Measurements from ENCODE around the gene RUSC1. TPM values are rescaled to one million over a fixed set of nuclear protein-coding genes. Genes with fewer than 3 reads are reported as not detected.
"Not testable (repeated sequence)": the region's sequence is repeated elsewhere in the genome, so short reads cannot be mapped to it uniquely, and the experiment has no call there.

The RUSC1 gene
- total RNA-seq, 1 donor from 2014 or later: 37.3 TPM

DNA sequence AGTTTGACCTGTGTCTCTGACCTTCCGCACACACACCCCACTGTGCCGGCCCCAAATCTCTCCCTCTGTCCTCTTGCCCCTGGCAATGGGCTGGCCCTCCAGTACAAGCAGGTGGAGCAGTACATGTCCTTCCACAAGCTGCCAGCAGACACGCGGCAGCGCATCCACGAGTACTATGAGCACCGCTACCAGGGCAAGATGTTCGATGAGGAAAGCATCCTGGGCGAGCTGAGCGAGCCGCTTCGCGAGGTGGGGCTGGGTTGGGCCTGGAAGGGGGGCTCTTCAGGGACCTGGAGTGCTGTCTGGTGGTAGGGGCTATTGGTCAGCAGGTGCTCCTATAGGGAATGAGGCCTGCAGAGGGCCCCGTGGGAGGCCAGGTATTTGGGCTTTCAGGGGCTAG is 35.6 kb upstream of the RUSC1 start:
- no peak for DNase-seq (ENCODE audit: low spot score, unreplicated experiment)
- TF ChIP-seq, protein P1, sequence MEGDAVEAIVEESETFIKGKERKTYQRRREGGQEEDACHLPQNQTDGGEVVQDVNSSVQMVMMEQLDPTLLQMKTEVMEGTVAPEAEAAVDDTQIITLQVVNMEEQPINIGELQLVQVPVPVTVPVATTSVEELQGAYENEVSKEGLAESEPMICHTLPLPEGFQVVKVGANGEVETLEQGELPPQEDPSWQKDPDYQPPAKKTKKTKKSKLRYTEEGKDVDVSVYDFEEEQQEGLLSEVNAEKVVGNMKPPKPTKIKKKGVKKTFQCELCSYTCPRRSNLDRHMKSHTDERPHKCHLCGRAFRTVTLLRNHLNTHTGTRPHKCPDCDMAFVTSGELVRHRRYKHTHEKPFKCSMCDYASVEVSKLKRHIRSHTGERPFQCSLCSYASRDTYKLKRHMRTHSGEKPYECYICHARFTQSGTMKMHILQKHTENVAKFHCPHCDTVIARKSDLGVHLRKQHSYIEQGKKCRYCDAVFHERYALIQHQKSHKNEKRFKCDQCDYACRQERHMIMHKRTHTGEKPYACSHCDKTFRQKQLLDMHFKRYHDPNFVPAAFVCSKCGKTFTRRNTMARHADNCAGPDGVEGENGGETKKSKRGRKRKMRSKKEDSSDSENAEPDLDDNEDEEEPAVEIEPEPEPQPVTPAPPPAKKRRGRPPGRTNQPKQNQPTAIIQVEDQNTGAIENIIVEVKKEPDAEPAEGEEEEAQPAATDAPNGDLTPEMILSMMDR (IDR thresholded peaks at IDR 0.05; ENCODE audit: unreplicated experiment): no peak
- no peaks in the 10 kb centered on the region for H3K27me3 Mint-ChIP-seq
- H3K4me3 Mint-ChIP-seq (ENCODE audit: low read depth): no peak overlapping the region
- H3K9me3 Mint-ChIP-seq (ENCODE audit: low read depth): no peaks in the 10 kb centered on the region
- H3K27ac Mint-ChIP-seq: no peak overlapping the region
- no peaks in the 10 kb centered on the region for H3K36me3 Mint-ChIP-seq (ENCODE audit: insufficient read depth)
- no peaks in the 10 kb centered on the region for H3K4me1 Mint-ChIP-seq (ENCODE audit: low read depth)

DNA sequence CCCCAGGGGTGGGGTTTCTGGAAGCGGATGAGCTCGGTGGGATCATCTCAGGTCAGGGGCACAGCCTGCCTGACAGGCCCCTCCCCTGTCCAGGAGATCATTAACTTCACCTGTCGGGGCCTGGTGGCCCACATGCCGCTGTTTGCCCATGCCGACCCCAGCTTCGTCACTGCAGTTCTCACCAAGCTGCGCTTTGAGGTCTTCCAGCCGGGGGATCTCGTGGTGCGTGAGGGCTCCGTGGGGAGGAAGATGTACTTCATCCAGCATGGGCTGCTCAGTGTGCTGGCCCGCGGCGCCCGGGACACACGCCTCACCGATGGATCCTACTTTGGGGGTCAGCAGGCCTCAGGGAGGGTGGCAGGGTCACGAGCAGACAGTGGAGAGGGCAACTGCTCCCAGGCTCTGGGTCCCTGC is 35.1 kb upstream of the RUSC1 start:
- Mint-ChIP-seq H3K36me3 (ENCODE audit: insufficient read depth) (no peaks in the 10 kb centered on the region), H3K27ac (no peak overlapping the region), H3K4me3 (ENCODE audit: low read depth) (no peak overlapping the region), H3K9me3 (ENCODE audit: low read depth) (no peaks in the 10 kb centered on the region), H3K27me3 (no peaks in the 10 kb centered on the region), H3K4me1 (ENCODE audit: low read depth) (no peaks in the 10 kb centered on the region)
- no peak for DNase-seq (ENCODE audit: low spot score, unreplicated experiment)
- TF ChIP-seq, protein P1 (IDR thresholded peaks at IDR 0.05; ENCODE audit: unreplicated experiment): no peak

DNA sequence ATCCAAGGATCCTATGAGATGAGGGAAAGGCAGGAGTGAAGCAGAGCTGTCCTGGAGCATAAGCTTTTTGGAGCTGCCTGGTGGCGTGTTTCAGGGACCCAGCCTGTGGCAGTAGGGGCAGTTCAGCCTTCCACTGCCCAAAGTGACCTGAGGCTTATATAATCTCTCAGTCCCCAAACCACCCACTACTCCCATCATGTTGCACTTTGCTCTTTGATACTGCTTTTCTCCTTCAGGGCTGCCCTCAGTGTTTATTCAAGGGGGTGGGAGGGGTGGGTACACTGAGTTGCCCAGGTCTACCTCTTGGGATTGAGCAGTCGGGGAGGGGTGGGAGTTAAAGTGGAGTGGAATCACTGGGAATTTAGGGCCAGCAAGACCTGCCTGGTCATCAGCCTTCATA is 34.1 kb upstream of the RUSC1 start:
- Mint-ChIP-seq H3K4me3 (ENCODE audit: low read depth) (no peak overlapping the region), H3K36me3 (ENCODE audit: insufficient read depth) (no peaks in the 10 kb centered on the region), H3K27ac (no peak overlapping the region), H3K27me3 (no peaks in the 10 kb centered on the region), H3K4me1 (ENCODE audit: low read depth) (no peaks in the 10 kb centered on the region), H3K9me3 (ENCODE audit: low read depth) (no peaks in the 10 kb centered on the region)
- TF ChIP-seq, protein P1 (IDR thresholded peaks at IDR 0.05; ENCODE audit: unreplicated experiment): no peak
- DNase-seq (ENCODE audit: low spot score, unreplicated experiment): no peak

DNA sequence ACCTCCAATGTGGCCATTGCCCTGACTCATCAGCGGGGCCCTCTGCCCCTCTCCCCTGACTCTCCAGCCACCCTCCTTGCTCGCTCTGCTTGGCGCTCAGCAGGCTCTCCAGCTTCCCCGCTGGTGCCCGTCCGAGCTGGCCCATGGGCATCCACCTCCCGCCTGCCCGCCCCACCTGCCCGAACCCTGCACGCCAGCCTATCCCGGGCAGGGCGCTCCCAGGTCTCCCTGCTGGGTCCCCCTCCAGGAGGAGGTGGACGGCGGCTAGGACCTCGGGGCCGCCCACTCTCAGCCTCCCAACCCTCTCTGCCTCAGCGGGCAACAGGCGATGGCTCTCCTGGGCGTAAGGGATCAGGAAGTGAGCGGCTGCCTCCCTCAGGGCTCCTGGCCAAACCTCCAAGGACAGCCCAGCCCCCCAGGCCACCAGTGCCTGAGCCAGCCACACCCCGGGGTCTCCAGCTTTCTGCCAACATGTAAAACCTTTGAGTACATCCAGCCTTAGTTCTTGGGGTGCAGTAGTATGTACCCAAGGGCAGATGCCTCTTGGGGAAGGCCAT is 32.6 kb upstream of the RUSC1 start:
- no peaks in the 10 kb centered on the region for H3K36me3 Mint-ChIP-seq (ENCODE audit: insufficient read depth)
- no peak overlapping the region for H3K4me3 Mint-ChIP-seq (ENCODE audit: low read depth)
- no peaks in the 10 kb centered on the region for H3K27me3 Mint-ChIP-seq
- H3K27ac Mint-ChIP-seq: no peak overlapping the region
- TF ChIP-seq, protein P1 (IDR thresholded peaks at IDR 0.05; ENCODE audit: unreplicated experiment): no peak
- no peaks in the 10 kb centered on the region for H3K9me3 Mint-ChIP-seq (ENCODE audit: low read depth)
- DNase-seq (ENCODE audit: low spot score, unreplicated experiment): no peak
- H3K4me1 Mint-ChIP-seq (ENCODE audit: low read depth): no peaks in the 10 kb centered on the region

DNA sequence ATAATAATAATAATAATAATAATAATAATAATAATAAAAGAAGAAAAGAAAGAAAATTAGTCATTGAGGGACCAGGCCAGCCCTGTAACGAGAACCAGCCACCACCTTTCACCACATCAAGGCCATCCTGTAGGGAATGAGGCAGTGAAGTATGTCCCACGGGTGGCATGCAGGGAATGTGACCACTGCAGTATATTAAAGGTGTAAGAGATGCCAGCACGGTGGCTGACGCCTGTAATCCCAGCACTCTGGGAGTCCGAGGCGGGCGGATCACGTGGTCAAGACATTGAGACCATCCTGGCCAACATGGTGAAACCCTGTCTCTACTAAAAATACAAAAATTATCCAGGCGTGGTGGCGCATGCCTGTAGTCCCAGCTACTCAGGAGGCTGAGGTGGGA is 29.7 kb upstream of the RUSC1 start:
- H3K9me3 Mint-ChIP-seq (ENCODE audit: low read depth); H3K4me3 Mint-ChIP-seq (ENCODE audit: low read depth); DNase-seq (ENCODE audit: low spot score, unreplicated experiment); H3K36me3 Mint-ChIP-seq (ENCODE audit: insufficient read depth); H3K27ac Mint-ChIP-seq; H3K4me1 Mint-ChIP-seq (ENCODE audit: low read depth): not testable (repeated sequence)
- peaks cover 14% of the 10 kb centered on the region for H3K27me3 Mint-ChIP-seq

DNA sequence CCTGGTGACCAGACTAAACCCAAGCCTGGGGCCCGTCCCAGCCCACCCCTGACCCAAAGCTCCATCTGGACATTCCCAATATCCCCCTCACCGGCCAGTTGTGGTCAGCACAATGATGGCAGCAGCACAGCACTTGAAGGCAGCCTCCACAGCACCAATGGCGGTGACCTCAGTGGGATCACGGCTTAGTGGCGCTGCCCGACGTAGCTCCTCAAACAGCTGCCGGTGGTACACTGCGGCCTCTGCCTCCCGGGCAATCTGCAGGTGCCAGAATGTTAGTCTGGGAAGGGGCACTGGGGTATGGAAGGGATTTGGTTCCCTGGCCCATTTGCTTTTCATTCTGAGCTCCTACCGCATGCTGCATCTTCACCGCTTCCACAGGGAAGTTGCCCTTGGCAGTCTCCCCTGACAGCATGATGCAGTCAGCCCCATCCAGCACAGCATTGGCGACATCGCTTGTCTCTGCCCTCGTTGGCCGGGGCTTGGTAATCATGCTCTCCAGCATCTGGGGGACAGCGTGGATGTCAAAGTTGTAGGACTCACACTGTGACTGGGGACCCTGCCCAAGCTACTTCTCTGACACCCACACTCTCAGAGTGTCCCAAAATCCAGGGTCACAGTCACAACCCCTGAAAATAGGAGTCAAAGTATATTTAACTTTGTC is 27.5 kb upstream of the RUSC1 start:
- Mint-ChIP-seq H3K4me1 (ENCODE audit: low read depth) (no peaks in the 10 kb centered on the region), H3K9me3 (ENCODE audit: low read depth) (no peaks in the 10 kb centered on the region), H3K27ac (no peak overlapping the region), H3K36me3 (ENCODE audit: insufficient read depth) (no peaks in the 10 kb centered on the region), H3K4me3 (ENCODE audit: low read depth) (no peak overlapping the region), H3K27me3 (peaks cover 27% of the 10 kb centered on the region)
- DNase-seq (ENCODE audit: low spot score, unreplicated experiment): no peak
- TF ChIP-seq, protein P1 (IDR thresholded peaks at IDR 0.05; ENCODE audit: unreplicated experiment): no peak

Measured in progenitor cell of endocrine pancreas (in vitro differentiated cells).